GM12891 (cell line): Measurements from ENCODE around the gene FCF1.

Experiments used
- POLR2A ChIP-seq: IDR thresholded peaks from 2 replicates; pipeline ENCODE4 v1.6.1; 2011; ENCODE audit warnings: low read depth, low read length, control low read depth
- POLR2AphosphoS5 ChIP-seq: IDR thresholded peaks from 2 replicates; pipeline ENCODE4 v1.6.1; 2011; ENCODE audit warnings: low read depth, low read length, control low read depth
- POU2F2 ChIP-seq: IDR thresholded peaks from 2 replicates; pipeline ENCODE4 v1.6.1; 2011; ENCODE audit warnings: low read depth, mild to moderate bottlenecking, control low read depth, low read length, moderate library complexity
- TAF1 ChIP-seq: IDR thresholded peaks from 2 replicates; pipeline ENCODE4 v1.6.1; 2011; ENCODE audit warnings: low read depth, low read length, control low read depth

- TF ChIP-seq POLR2A (no peak), POLR2AphosphoS5 (no peak), TAF1 (no peak), POU2F2 (no peak)
Measured at GRCh38 chr14:74670726-74671411, 42.1 kb upstream of the FCF1 start.
